ENCODE results near the gene PADI6. TPM values are rescaled to one million over a fixed set of nuclear protein-coding genes. Genes with fewer than 3 reads are reported as not detected.

The PADI6 gene
- total and polyA plus RNA-seq, 10 of the 15 experiments (the other 5 are each of a cell fraction or from before 2014, with no cell fraction given) = not detected

DNA sequence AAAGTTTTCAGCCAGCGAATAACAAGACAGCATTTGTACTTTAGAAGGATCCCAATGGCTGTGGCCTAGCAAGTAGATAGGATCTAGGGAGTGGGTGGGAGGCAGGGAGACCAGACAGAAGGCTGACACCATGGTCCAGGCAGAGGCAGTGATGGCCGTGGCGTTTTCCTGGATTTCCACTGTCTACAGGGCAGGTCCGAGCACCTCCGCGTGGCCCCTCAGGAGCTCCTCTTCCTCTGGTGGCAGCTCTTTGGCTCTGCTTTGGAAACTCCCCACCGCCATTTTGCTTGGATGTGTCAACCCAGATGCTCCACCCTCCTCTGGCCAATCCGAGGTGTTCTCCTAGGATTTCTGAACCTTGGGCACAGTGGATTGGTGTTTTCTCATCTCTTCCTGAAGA, 38.9 kb upstream of the PADI6 start (continued):
- TF ChIP-seq, protein P1, sequence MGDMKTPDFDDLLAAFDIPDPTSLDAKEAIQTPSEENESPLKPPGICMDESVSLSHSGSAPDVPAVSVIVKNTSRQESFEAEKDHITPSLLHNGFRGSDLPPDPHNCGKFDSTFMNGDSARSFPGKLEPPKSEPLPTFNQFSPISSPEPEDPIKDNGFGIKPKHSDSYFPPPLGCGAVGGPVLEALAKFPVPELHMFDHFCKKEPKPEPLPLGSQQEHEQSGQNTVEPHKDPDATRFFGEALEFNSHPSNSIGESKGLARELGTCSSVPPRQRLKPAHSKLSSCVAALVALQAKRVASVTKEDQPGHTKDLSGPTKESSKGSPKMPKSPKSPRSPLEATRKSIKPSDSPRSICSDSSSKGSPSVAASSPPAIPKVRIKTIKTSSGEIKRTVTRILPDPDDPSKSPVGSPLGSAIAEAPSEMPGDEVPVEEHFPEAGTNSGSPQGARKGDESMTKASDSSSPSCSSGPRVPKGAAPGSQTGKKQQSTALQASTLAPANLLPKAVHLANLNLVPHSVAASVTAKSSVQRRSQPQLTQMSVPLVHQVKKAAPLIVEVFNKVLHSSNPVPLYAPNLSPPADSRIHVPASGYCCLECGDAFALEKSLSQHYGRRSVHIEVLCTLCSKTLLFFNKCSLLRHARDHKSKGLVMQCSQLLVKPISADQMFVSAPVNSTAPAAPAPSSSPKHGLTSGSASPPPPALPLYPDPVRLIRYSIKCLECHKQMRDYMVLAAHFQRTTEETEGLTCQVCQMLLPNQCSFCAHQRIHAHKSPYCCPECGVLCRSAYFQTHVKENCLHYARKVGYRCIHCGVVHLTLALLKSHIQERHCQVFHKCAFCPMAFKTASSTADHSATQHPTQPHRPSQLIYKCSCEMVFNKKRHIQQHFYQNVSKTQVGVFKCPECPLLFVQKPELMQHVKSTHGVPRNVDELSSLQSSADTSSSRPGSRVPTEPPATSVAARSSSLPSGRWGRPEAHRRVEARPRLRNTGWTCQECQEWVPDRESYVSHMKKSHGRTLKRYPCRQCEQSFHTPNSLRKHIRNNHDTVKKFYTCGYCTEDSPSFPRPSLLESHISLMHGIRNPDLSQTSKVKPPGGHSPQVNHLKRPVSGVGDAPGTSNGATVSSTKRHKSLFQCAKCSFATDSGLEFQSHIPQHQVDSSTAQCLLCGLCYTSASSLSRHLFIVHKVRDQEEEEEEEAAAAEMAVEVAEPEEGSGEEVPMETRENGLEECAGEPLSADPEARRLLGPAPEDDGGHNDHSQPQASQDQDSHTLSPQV (IDR thresholded peaks at IDR 0.05) = no peak
- no peak for TF ChIP-seq SREBF2 (IDR thresholded peaks at IDR 0.05; ENCODE audit: low read length)
- TF ChIP-seq TAF1 (IDR thresholded peaks at IDR 0.05; ENCODE audit: borderline replicate concordance, low read depth, low read length) = no peak

DNA sequence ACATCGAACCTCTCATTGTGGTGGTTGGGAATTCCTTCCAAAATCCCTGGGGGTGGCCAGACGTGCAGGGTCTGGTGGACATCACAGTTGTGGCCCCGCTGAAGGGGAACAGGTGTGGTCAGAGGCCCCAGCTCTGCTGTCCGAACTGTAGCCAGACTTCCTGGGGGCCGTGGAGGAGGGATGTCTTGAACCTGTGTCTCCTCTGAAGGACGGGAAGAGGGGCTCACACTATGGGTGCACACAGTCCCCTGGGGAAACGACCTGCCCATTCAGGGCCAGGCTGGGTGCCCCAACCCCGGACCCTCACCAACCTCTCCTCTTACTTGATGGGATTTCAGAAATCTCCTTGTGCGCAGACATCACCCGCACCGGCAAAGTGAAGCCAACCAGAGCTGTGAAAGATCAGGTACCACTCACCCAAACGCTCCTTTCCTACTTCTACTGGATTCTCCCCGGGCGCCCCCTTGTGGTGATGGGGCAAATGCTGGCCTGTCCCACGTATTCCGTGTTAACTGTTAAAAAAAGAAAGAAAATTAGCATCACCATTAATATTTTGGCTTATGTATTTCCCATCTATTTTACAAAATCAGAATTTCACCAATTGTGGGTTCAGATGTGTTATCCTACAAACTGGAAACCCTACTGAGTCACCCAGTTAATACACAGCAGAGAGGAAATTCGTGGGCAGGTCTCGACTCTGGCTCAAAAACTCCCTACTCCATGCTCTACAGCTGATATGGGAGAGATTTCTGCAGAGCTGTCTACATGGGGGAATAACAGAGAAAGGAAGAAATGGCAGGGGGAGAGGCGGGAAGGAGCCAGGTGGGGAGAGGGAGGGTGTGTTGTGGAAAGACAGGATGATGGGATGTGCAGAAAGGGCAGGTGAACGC, 35.9 kb upstream of the PADI6 start:
- H3K4me1 ChIP-seq (ENCODE audit: control insufficient read depth, insufficient read depth, low read length) = no peaks in the 10 kb centered on the region
- peak; percentile 66; the same call in 1 of the 2 replicates for TF ChIP-seq SMC3 (IDR thresholded peaks at IDR 0.05; ENCODE audit: borderline replicate concordance, low read length)
- peak; percentile 59; the same call in 1 of the 2 replicates for TF ChIP-seq YY1 (IDR thresholded peaks at IDR 0.05; ENCODE audit: low read depth, low read length)
- peak; percentile 58 for TF ChIP-seq RAD21 (IDR thresholded peaks at IDR 0.05; ENCODE audit: insufficient read depth, low read depth, low read length)
- no peak for TF ChIP-seq CBX3 (IDR thresholded peaks at IDR 0.05; ENCODE audit: borderline replicate concordance, low read depth)
- TF ChIP-seq, protein P2, sequence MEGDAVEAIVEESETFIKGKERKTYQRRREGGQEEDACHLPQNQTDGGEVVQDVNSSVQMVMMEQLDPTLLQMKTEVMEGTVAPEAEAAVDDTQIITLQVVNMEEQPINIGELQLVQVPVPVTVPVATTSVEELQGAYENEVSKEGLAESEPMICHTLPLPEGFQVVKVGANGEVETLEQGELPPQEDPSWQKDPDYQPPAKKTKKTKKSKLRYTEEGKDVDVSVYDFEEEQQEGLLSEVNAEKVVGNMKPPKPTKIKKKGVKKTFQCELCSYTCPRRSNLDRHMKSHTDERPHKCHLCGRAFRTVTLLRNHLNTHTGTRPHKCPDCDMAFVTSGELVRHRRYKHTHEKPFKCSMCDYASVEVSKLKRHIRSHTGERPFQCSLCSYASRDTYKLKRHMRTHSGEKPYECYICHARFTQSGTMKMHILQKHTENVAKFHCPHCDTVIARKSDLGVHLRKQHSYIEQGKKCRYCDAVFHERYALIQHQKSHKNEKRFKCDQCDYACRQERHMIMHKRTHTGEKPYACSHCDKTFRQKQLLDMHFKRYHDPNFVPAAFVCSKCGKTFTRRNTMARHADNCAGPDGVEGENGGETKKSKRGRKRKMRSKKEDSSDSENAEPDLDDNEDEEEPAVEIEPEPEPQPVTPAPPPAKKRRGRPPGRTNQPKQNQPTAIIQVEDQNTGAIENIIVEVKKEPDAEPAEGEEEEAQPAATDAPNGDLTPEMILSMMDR (IDR thresholded peaks at IDR 0.05 in 2 of 3, conservative IDR thresholded peaks at IDR 0.05 in 1 of 3; ENCODE audit: control insufficient read depth in 2 of 3, extremely low read depth in 1 of 3, insufficient read depth in 1 of 3, low read depth in 3 of 3, low read length in 3 of 3) = peak; percentile 66 to 96 (median 88)
- no peak for TF ChIP-seq BHLHE40 (IDR thresholded peaks at IDR 0.05; ENCODE audit: borderline replicate concordance in 1 of 2, low read depth in 2 of 2, low read length in 1 of 2)
- ChIA-PET SMC1A (ENCODE audit: uncharacterized antibody, unreplicated experiment) (interaction anchor here (0.6 to 2.5 kb wide), 6 partner anchors 90 to 274 kb away, joined by 3 to 8 read pairs (median 5); no protein-coding TSS in a partner anchor), POLR2A (no interaction called here), CTCF (interaction anchor here (0.5 to 3.9 kb wide), 8 partner anchors 74 to 605 kb away, joined by 3 to 27 read pairs (median 5); no protein-coding TSS in a partner anchor), RAD21 (ENCODE audit: unreplicated experiment) (interaction anchor here (1.0 to 1.3 kb wide), 2 partner anchors 213 to 276 kb away, joined by 3 read pairs; no protein-coding TSS in a partner anchor)
- H3K79me2 ChIP-seq (ENCODE audit: control insufficient read depth, insufficient read depth, low read length) = no peaks in the 10 kb centered on the region
- no peak overlapping the region for H3K9ac ChIP-seq (ENCODE audit: control insufficient read depth, insufficient read depth, low read length)
- peak; percentile 66 for FAIRE-seq
- no peak overlapping the region for H3K4me3 ChIP-seq
- no peak overlapping the region for H3K27ac ChIP-seq (ENCODE audit: control insufficient read depth, insufficient read depth)
- H3K36me3 ChIP-seq (ENCODE audit: control insufficient read depth in 2 of 2, insufficient read depth in 2 of 2, low read length in 1 of 2) = no peaks in the 10 kb centered on the region
- H3K27me3 ChIP-seq (replicated peaks in 1 of 2; ENCODE audit: control insufficient read depth in 2 of 2, insufficient read depth in 2 of 2, low read length in 1 of 2) = no peaks in the 10 kb centered on the region; a peak in 1 of 4 replicates
- no TSS peak for BruUV-seq (replicated peaks)
- no peak overlapping the region for H2AFZ ChIP-seq (ENCODE audit: control insufficient read depth, low read depth, low read length)
- no peak for DNase-seq (ENCODE audit: low read depth, low spot score)
- in situ Hi-C loops (cut with MboI) = no loop called here
- intact Hi-C loops (cut with micrococcal nuclease; ENCODE audit: unreplicated experiment) = loop anchor here (2.0 to 10.0 kb wide), 3 partner anchors 101 to 279 kb away; no protein-coding TSS in a partner anchor
- H4K20me1 ChIP-seq (ENCODE audit: control insufficient read depth, insufficient read depth) = no peaks in the 10 kb centered on the region
- WGBS (ENCODE audit: insufficient coverage, insufficient replicate concordance, low lambda C conversion rate, missing lambda C conversion rate) = 6% methylated on average over 20 of the region's 20 CpGs
- no peaks in the 10 kb centered on the region for H3K9me3 ChIP-seq (replicated peaks; ENCODE audit: control insufficient read depth, insufficient read depth, low read length)
- H3K4me2 ChIP-seq (ENCODE audit: control insufficient read depth, insufficient read depth) = no peak overlapping the region
- peak; percentile 85 for ATAC-seq
